Sciatic nerve (tissue), 2 donors: ENCODE data around the gene EVC2. TPM values are rescaled to one million over a fixed set of nuclear protein-coding genes. Genes with fewer than 3 reads are reported as not detected.

Experiments
- ATAC-seq: fragments of 200-7000 bp; cut with Tn5 transposase; one replicate; pipeline ENCODE4 v1.9.1; 2020; ENCODE audit warnings: mild to moderate bottlenecking, moderate library complexity
- DNase-seq: peaks from one replicate; pipeline ENCODE4 v3.0.0-alpha.2; 2020; ENCODE audit warnings: low spot score
- intact Hi-C: fragments of 100-400 bp; cut with DNase I; formaldehyde crosslinking; loops from one replicate; pipeline ENCODE4 v1.14.2; 2022
- total RNA-seq: library from RNA; stranded (reverse); fragmentation: NEBNext Ultra II Directional; extraction: Animal tissue kit (Norgen Biotek cat#: 25700); gene quantifications from one replicate; pipeline ENCODE4 v1.2.1, GENCODE V29; 2021
- donor health status: DM: no; HTN: no; CAD: no.
- donor health status: DM: no; HTN: no; CAD: no.

EVC2 gene
- total RNA-seq, 1 donor from 2014 or later: 12.5 TPM

GRCh38 chr4:5640096-5640495 is 68.3 kb downstream of the EVC2 start:
- DNase-seq (no peak), ATAC-seq (no peak)
- intact Hi-C loops: no loop called here

GRCh38 chr4:5639556-5639955 is 68.8 kb downstream of the EVC2 start:
- peak; percentile 33 for ATAC-seq
- intact Hi-C loops: no loop called here
- no peak for DNase-seq

- intact Hi-C loops: no loop called here
- ATAC-seq (peak; percentile 94), DNase-seq (no peak)
Measured at GRCh38 chr4:5638976-5639375, 69.4 kb downstream of the EVC2 start.

GRCh38 chr4:5638316-5638715 is 70.0 kb downstream of the EVC2 start:
- intact Hi-C loops: no loop called here
- no peak for ATAC-seq

GRCh38 chr4:5636766-5637670 is 71.3 kb downstream of the EVC2 start:
- DNase-seq (no peak), ATAC-seq (no peak)
- intact Hi-C loops: no loop called here

More at GRCh38 chr4:5638316-5638715, 70.0 kb downstream of the EVC2 start:
- DNase-seq: no peak

GRCh38 chr4:5635826-5636195 is 72.5 kb downstream of the EVC2 start:
- no peak for DNase-seq
- ATAC-seq: no peak
- intact Hi-C loops: no loop called here

GRCh38 chr4:5632571-5632970 is 75.8 kb downstream of the EVC2 start:
- ATAC-seq (no peak), DNase-seq (no peak)
- intact Hi-C loops: no loop called here

GRCh38 chr4:5632066-5632440 is 76.3 kb downstream of the EVC2 start:
- no peak for ATAC-seq
- DNase-seq: no peak
- intact Hi-C loops: no loop called here

GRCh38 chr4:5631352-5632065 is 76.8 kb downstream of the EVC2 start:
- intact Hi-C loops: no loop called here
- no peak for DNase-seq

GRCh38 chr4:5630762-5631161 is 77.6 kb downstream of the EVC2 start:
- no peak for DNase-seq
- intact Hi-C loops: no loop called here
- no peak for ATAC-seq

More at GRCh38 chr4:5631352-5632065, 76.8 kb downstream of the EVC2 start:
- ATAC-seq: no peak

GRCh38 chr4:5629542-5629941 is 78.8 kb downstream of the EVC2 start:
- ATAC-seq (no peak), DNase-seq (no peak)
- intact Hi-C loops: no loop called here

GRCh38 chr4:5626913-5627312 is 81.4 kb downstream of the EVC2 start:
- no peak for ATAC-seq
- intact Hi-C loops: no loop called here
- DNase-seq: no peak

- intact Hi-C loops: no loop called here
- no peak for DNase-seq
- ATAC-seq: no peak
Measured at GRCh38 chr4:5622596-5622995, 85.8 kb downstream of the EVC2 start.

GRCh38 chr4:5619913-5620625 is 88.3 kb downstream of the EVC2 start:
- ATAC-seq: peak; percentile 41
- no peak for DNase-seq
- intact Hi-C loops: no loop called here

GRCh38 chr4:5618051-5618960 is 90.1 kb downstream of the EVC2 start:
- intact Hi-C loops: no loop called here
- DNase-seq (no peak), ATAC-seq (no peak)

- DNase-seq: no peak
- intact Hi-C loops: no loop called here
- ATAC-seq: no peak
Measured at GRCh38 chr4:5616331-5616950, 91.9 kb downstream of the EVC2 start.

GRCh38 chr4:5615496-5616075 is 92.8 kb downstream of the EVC2 start:
- intact Hi-C loops: no loop called here
- ATAC-seq (no peak), DNase-seq (no peak)

- no peak for ATAC-seq
Measured at GRCh38 chr4:5611750-5612149, 96.6 kb downstream of the EVC2 start.

More at GRCh38 chr4:5611750-5612149, 96.6 kb downstream of the EVC2 start:
- no peak for DNase-seq
- intact Hi-C loops: no loop called here
